Raji (cell line): Measurements from ENCODE around the gene SEMA6D.

Source experiments
- POLR2A ChIP-seq: IDR thresholded peaks from 2 replicates; pipeline ENCODE4 v1.6.1; 2011; ENCODE audit warnings: low read depth, low read length, control low read depth; ENCODE audit not compliant: insufficient read depth

Gene SEMA6D

GRCh38 chr15:47788685-47789084, 71.4 kb downstream of the SEMA6D start:
- no peak for TF ChIP-seq POLR2A

- TF ChIP-seq POLR2A = no peak
Observed at GRCh38 chr15:47791161-47791560, 73.9 kb downstream of the SEMA6D start.

GRCh38 chr15:47792231-47792630, 74.9 kb downstream of the SEMA6D start:
- no peak for TF ChIP-seq POLR2A

GRCh38 chr15:47794252-47794914, 77.1 kb downstream of the SEMA6D start:
- no peak for TF ChIP-seq POLR2A

- TF ChIP-seq POLR2A = no peak
Observed at GRCh38 chr15:47795864-47796263, 78.6 kb downstream of the SEMA6D start.

GRCh38 chr15:47796339-47796738, 79.0 kb downstream of the SEMA6D start:
- no peak for TF ChIP-seq POLR2A

- no peak for TF ChIP-seq POLR2A
Observed at GRCh38 chr15:47796830-47797229, 79.5 kb downstream of the SEMA6D start.

GRCh38 chr15:47801522-47801921, 84.2 kb downstream of the SEMA6D start:
- no peak for TF ChIP-seq POLR2A

GRCh38 chr15:47802216-47802615, 84.9 kb downstream of the SEMA6D start:
- TF ChIP-seq POLR2A = no peak

GRCh38 chr15:47803767-47804166, 86.5 kb downstream of the SEMA6D start:
- TF ChIP-seq POLR2A = no peak

- TF ChIP-seq POLR2A = no peak
Observed at GRCh38 chr15:47804733-47805132, 87.4 kb downstream of the SEMA6D start.

GRCh38 chr15:47806008-47806407, 88.7 kb downstream of the SEMA6D start:
- TF ChIP-seq POLR2A = no peak

- TF ChIP-seq POLR2A = no peak
Observed at GRCh38 chr15:47811172-47811571, 93.9 kb downstream of the SEMA6D start.

GRCh38 chr15:47812470-47812999, 95.2 kb downstream of the SEMA6D start:
- no peak for TF ChIP-seq POLR2A

GRCh38 chr15:47813748-47814384, 96.6 kb downstream of the SEMA6D start:
- TF ChIP-seq POLR2A = no peak

GRCh38 chr15:47814620-47815019, 97.3 kb downstream of the SEMA6D start:
- TF ChIP-seq POLR2A = no peak
